Measurements from ENCODE around the gene TRMT2A.

The TRMT2A gene

DNA sequence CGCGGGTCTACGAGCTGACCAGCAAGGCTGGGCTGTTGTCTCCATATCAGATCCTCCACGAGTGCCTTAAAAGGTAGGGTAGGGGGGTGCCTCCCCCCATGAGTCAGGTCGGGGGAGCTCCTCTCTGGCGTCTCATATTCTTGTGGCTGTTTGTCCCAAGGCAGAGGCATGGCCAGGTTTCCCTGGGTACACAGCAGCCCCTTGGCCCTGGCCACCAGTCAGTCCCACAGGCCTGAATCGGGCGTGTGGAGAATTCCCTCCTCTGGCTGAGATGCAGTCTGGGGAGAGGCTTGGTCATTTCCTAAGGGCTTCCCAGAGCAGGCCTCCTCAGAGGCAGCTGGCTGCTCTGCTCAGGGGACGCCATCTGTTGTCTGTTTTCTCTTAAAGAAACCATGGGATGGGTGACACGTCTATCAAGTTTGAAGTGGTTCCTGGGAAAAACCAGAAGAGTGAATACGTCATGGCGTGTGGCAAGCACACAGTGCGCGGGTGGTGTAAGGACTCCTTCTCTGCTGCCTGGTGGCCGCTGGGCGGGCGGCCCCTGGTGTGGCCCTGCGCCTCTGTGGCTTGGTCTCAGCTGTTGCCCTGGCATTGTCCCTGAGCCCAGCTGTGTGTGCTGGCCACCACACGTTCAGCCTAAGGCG is 10.7 kb downstream of the TRMT2A start:
- Histone ChIP-seq H3K9me3 (no peaks in the 10 kb centered on the region), H3K27me3 (no peaks in the 10 kb centered on the region), H3K27ac (no peak overlapping the region), H3K4me3 (ENCODE audit: low read depth in 1 of 2, low read length in 1 of 2) (no peak overlapping the region), H3K36me3 (peaks cover 76% of the 10 kb centered on the region), H3K4me1 (ENCODE audit: control insufficient read depth in 1 of 2, insufficient read depth in 1 of 2, low read depth in 1 of 2, low read length in 1 of 2) (no peaks in the 10 kb centered on the region)
- TF ChIP-seq, protein P1, sequence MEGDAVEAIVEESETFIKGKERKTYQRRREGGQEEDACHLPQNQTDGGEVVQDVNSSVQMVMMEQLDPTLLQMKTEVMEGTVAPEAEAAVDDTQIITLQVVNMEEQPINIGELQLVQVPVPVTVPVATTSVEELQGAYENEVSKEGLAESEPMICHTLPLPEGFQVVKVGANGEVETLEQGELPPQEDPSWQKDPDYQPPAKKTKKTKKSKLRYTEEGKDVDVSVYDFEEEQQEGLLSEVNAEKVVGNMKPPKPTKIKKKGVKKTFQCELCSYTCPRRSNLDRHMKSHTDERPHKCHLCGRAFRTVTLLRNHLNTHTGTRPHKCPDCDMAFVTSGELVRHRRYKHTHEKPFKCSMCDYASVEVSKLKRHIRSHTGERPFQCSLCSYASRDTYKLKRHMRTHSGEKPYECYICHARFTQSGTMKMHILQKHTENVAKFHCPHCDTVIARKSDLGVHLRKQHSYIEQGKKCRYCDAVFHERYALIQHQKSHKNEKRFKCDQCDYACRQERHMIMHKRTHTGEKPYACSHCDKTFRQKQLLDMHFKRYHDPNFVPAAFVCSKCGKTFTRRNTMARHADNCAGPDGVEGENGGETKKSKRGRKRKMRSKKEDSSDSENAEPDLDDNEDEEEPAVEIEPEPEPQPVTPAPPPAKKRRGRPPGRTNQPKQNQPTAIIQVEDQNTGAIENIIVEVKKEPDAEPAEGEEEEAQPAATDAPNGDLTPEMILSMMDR (IDR thresholded peaks at IDR 0.05), result no peak

DNA sequence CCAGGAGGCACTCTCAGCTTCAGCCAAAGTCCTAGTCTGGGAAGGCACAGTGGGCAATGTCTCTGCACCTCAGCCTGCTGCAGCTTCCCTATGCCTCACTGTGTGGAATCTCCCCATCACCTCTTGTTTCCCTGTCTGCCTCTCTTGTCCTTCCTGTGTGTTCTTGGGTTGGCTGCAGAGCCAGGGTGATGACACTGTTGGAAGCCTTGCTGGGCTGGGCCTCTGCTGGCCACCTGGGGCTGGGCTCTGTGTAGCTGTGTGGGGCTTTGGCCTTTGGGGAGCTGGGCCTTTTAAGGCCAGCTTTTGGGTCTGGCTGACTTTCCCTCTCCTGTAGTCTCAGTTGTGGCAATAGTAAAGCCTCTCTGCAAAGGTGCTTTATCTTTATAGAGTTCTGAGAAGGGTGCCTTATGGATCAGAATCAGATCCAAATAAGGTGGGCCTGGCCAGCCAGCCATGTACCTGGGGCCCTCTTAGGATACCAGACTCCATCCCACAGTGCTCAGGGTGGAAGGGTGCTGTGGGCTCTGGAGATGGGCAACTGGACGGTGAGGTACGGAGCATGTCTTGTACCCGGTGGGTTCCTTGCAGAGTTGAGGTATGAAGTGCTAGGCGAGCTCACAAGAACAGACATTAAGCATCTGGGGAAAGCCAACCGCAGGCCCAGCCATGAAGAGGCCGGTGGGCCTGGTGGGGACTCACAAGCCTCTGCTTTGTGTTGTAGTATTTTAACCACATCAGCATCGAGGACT is 11.4 kb downstream of the TRMT2A start:
- no peaks in the 10 kb centered on the region for H3K27me3 ChIP-seq
- H3K36me3 ChIP-seq, result peaks cover 78% of the 10 kb centered on the region
- H3K27ac ChIP-seq, result no peak overlapping the region
- no peaks in the 10 kb centered on the region for H3K4me1 ChIP-seq (ENCODE audit: control insufficient read depth in 1 of 2, insufficient read depth in 1 of 2, low read depth in 1 of 2, low read length in 1 of 2)
- TF ChIP-seq, protein P1 (IDR thresholded peaks at IDR 0.05), result no peak
- no peak overlapping the region for H3K4me3 ChIP-seq (ENCODE audit: low read depth in 1 of 2, low read length in 1 of 2)
- no peaks in the 10 kb centered on the region for H3K9me3 ChIP-seq

DNA sequence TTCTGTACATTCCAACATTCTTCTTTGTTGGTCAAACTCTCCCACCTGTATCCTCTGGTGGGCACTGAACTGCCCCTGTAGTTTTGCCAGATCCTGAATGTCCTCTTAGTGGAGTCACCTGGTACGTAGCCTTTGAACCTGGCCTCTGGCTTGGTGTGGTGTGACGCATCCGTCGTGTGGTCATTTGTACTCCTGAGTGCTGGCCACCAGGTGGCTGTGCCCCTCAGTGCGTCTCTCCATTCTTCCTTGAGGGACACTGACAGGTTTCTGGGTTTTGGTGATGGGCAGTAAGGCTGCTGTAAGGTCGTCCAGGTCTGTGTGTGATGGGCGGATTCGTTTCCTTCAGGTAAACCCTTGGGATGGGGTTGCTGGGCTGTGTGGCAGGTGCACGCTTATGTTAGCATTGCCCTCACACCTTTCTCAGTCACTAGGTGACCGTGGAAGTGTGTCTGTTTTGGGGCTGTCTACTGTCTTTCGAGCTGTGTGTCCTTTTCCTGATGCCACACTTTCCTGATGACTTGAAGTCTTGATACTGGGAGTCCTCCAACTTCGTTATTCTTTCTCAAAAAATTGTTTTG is 14.7 kb downstream of the TRMT2A start:
- peaks cover 67% of the 10 kb centered on the region for H3K36me3 ChIP-seq

DNA sequence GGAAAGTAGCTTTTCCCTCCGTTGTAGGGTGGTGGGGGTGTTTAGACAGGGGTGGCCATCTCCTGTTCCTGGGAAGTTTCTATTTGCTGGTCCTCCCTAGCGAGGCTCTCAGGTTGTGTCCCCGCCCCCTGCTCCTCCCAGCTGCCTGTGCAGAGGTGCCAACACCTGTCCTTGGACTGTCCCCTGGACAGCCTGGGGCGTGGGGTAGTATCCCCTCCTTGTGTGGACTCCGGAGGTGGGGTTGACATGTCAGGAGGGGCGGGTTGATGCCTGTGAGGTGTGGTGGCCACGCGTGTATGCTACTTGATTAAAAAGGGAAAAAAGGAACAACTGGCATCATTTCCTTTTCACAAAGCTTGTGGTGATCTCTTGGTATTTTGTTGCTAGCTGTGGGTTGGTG is 15.4 kb downstream of the TRMT2A start:
- H3K36me3 ChIP-seq, result peaks cover 60% of the 10 kb centered on the region
- no peak overlapping the region for H3K27ac ChIP-seq
- TF ChIP-seq, protein P1 (IDR thresholded peaks at IDR 0.05), result no peak
- H3K9me3 ChIP-seq, result no peaks in the 10 kb centered on the region
- no peaks in the 10 kb centered on the region for H3K27me3 ChIP-seq
- H3K4me3 ChIP-seq (ENCODE audit: low read depth in 1 of 2, low read length in 1 of 2), result no peak overlapping the region
- H3K4me1 ChIP-seq (ENCODE audit: control insufficient read depth in 1 of 2, insufficient read depth in 1 of 2, low read depth in 1 of 2, low read length in 1 of 2), result no peaks in the 10 kb centered on the region

More for the DNA sequence above, 14.7 kb downstream of the TRMT2A start:
- H3K27me3 ChIP-seq, result no peaks in the 10 kb centered on the region
- H3K4me1 ChIP-seq (ENCODE audit: control insufficient read depth in 1 of 2, insufficient read depth in 1 of 2, low read depth in 1 of 2, low read length in 1 of 2), result no peaks in the 10 kb centered on the region
- TF ChIP-seq, protein P1 (IDR thresholded peaks at IDR 0.05), result no peak
- H3K4me3 ChIP-seq (ENCODE audit: low read depth in 1 of 2, low read length in 1 of 2), result no peak overlapping the region
- H3K27ac ChIP-seq, result no peak overlapping the region
- H3K9me3 ChIP-seq, result no peaks in the 10 kb centered on the region

DNA sequence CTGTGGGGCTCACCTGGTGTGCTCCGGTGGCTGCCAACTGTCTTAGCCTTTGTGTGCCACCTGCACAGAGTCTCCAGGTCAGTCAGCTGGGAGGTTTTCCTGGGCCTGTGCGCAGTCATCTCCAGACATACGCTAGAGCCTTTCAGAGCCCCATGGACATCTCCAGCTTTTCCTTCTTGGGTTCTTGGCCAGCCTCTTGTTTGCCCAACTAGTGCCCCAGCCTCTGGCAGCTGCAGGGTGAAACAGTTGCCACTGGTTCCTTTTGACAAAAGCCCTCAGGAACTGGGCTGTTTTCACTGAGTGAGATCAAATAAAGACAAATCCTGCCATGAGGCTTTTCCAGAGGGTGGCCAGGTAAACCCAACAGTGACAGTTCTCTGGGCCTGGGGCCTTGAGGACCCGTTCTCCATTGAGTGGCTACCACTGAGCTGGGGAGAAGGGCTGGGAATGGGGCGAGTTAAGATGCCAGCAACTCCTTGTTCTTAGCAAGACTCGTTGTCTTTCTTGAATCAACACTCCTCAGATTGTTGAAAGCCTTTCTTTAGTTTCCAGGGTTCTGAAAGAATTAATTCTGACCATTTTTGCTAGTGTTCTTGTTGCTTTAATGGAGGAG is 17.8 kb downstream of the TRMT2A start:
- no peaks in the 10 kb centered on the region for H3K9me3 ChIP-seq
- TF ChIP-seq, protein P1 (IDR thresholded peaks at IDR 0.05), result no peak
- H3K27me3 ChIP-seq, result no peaks in the 10 kb centered on the region
- no peak overlapping the region for H3K27ac ChIP-seq
- no peaks in the 10 kb centered on the region for H3K4me1 ChIP-seq (ENCODE audit: control insufficient read depth in 1 of 2, insufficient read depth in 1 of 2, low read depth in 1 of 2, low read length in 1 of 2)
- peaks cover 59% of the 10 kb centered on the region for H3K36me3 ChIP-seq
- H3K4me3 ChIP-seq (ENCODE audit: low read depth in 1 of 2, low read length in 1 of 2), result no peak overlapping the region

All from neutrophil (primary cell).